HFF-Myc (cell line): Measurements from ENCODE around the gene GJD4.

Source experiments
- DNase-seq: peaks from one replicate; pipeline ENCODE4 v3.0.0-alpha.2; 2011; ENCODE audit warnings: low read depth; ENCODE audit errors: extremely low read depth
- H3K4me3 ChIP-seq: replicated peaks from 2 replicates; pipeline ENCODE4 v1.5.1; 2011; ENCODE audit warnings: low read depth, mild to moderate bottlenecking, control low read depth, low read length
- TF ChIP-seq, protein P1 (sequence below): IDR thresholded peaks from 2 replicates; pipeline ENCODE4 v1.5.1; 2012; ENCODE audit warnings: mild to moderate bottlenecking, low read depth, low read length, control low read depth; ENCODE audit errors: missing control alignments

Gene GJD4

DNA sequence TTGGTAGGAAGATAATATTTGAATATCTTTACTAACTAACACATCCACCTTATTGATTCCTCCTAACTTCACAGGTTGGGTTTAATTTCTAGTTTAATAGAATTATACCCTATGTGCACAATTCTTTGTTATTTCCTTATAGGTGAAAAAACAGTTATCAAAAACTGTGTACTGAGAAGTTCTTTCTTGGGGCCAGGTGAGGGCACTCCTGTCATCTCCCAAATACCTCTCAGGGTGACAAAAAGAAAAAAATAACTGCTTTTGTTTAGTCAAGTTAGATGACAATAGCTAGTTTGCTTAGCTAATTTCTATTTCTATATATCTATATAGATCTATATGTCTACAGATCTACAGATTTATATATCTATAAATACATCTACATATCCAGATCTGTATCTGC, 26.9 kb downstream of the GJD4 start:
- H3K4me3 ChIP-seq = no peak overlapping the region
- no peak for DNase-seq
- TF ChIP-seq, protein P1, sequence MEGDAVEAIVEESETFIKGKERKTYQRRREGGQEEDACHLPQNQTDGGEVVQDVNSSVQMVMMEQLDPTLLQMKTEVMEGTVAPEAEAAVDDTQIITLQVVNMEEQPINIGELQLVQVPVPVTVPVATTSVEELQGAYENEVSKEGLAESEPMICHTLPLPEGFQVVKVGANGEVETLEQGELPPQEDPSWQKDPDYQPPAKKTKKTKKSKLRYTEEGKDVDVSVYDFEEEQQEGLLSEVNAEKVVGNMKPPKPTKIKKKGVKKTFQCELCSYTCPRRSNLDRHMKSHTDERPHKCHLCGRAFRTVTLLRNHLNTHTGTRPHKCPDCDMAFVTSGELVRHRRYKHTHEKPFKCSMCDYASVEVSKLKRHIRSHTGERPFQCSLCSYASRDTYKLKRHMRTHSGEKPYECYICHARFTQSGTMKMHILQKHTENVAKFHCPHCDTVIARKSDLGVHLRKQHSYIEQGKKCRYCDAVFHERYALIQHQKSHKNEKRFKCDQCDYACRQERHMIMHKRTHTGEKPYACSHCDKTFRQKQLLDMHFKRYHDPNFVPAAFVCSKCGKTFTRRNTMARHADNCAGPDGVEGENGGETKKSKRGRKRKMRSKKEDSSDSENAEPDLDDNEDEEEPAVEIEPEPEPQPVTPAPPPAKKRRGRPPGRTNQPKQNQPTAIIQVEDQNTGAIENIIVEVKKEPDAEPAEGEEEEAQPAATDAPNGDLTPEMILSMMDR = no peak

- TF ChIP-seq, protein P1 = no peak
- DNase-seq = no peak
- H3K4me3 ChIP-seq = no peak overlapping the region
Measured at GRCh38 chr10:35633006-35633980, 28.2 kb downstream of the GJD4 start.

GRCh38 chr10:35635576-35635975, 30.4 kb downstream of the GJD4 start:
- peak; percentile 46 for DNase-seq

GRCh38 chr10:35636956-35637355, 31.8 kb downstream of the GJD4 start:
- TF ChIP-seq, protein P1 = no peak
- H3K4me3 ChIP-seq = no peak overlapping the region
- no peak for DNase-seq

More at GRCh38 chr10:35635576-35635975, 30.4 kb downstream of the GJD4 start:
- TF ChIP-seq, protein P1 = peak; percentile 82
- H3K4me3 ChIP-seq = no peak overlapping the region

- DNase-seq = no peak
- TF ChIP-seq, protein P1 = no peak
- H3K4me3 ChIP-seq = no peak overlapping the region
Measured at GRCh38 chr10:35637462-35637861, 32.3 kb downstream of the GJD4 start.

- TF ChIP-seq, protein P1 = no peak
- H3K4me3 ChIP-seq = no peak overlapping the region
- no peak for DNase-seq
Measured at GRCh38 chr10:35638101-35638500, 33.0 kb downstream of the GJD4 start.
